Measurements from ENCODE around the gene SDCBP2. TPM values are rescaled to one million over a fixed set of nuclear protein-coding genes. Genes with fewer than 3 reads are reported as not detected.

SDCBP2 gene
- total and polyA plus RNA-seq, 9 donors = 0.92 to 34.7 (median 3.7) TPM

GRCh38 chr20:1274485-1275311 lies 54.2 kb downstream of the SDCBP2 start:
- no peak for DNase-seq
- Histone ChIP-seq H3K4me3 (no peak overlapping the region), H3K9me3 (no peaks in the 10 kb centered on the region), H3K27ac (no peak overlapping the region), H3K36me3 (no peaks in the 10 kb centered on the region), H3K27me3 (no peaks in the 10 kb centered on the region), H3K4me1 (ENCODE audit: insufficient read depth) (no peaks in the 10 kb centered on the region)
- TF ChIP-seq POLR2A (IDR thresholded peaks at IDR 0.05) (no peak), EP300 (IDR thresholded peaks at IDR 0.05) (no peak)
- TF ChIP-seq, protein P1, sequence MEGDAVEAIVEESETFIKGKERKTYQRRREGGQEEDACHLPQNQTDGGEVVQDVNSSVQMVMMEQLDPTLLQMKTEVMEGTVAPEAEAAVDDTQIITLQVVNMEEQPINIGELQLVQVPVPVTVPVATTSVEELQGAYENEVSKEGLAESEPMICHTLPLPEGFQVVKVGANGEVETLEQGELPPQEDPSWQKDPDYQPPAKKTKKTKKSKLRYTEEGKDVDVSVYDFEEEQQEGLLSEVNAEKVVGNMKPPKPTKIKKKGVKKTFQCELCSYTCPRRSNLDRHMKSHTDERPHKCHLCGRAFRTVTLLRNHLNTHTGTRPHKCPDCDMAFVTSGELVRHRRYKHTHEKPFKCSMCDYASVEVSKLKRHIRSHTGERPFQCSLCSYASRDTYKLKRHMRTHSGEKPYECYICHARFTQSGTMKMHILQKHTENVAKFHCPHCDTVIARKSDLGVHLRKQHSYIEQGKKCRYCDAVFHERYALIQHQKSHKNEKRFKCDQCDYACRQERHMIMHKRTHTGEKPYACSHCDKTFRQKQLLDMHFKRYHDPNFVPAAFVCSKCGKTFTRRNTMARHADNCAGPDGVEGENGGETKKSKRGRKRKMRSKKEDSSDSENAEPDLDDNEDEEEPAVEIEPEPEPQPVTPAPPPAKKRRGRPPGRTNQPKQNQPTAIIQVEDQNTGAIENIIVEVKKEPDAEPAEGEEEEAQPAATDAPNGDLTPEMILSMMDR (IDR thresholded peaks at IDR 0.05) = no peak
- 86 to 88% (median 87%) methylated on average over 14 of the region's 14 CpGs for WGBS, 3 donors
- intact Hi-C loops (cut with DNase I) = no loop called here

GRCh38 chr20:1273366-1273765 lies 55.6 kb downstream of the SDCBP2 start:
- no peaks in the 10 kb centered on the region for H3K4me1 ChIP-seq (ENCODE audit: insufficient read depth)
- no peaks in the 10 kb centered on the region for H3K27me3 ChIP-seq
- TF ChIP-seq, protein P1 (IDR thresholded peaks at IDR 0.05) = no peak
- TF ChIP-seq EP300 (IDR thresholded peaks at IDR 0.05) = no peak
- TF ChIP-seq POLR2A (IDR thresholded peaks at IDR 0.05) = no peak
- WGBS, 3 donors = 82 to 86% (median 86%) methylated on average over 2 of the region's 2 CpGs
- H3K9me3 ChIP-seq = no peaks in the 10 kb centered on the region
- no peak for DNase-seq
- H3K4me3 ChIP-seq = no peak overlapping the region
- H3K36me3 ChIP-seq = no peaks in the 10 kb centered on the region
- no peak overlapping the region for H3K27ac ChIP-seq
- intact Hi-C loops (cut with DNase I) = no loop called here

DNA sequence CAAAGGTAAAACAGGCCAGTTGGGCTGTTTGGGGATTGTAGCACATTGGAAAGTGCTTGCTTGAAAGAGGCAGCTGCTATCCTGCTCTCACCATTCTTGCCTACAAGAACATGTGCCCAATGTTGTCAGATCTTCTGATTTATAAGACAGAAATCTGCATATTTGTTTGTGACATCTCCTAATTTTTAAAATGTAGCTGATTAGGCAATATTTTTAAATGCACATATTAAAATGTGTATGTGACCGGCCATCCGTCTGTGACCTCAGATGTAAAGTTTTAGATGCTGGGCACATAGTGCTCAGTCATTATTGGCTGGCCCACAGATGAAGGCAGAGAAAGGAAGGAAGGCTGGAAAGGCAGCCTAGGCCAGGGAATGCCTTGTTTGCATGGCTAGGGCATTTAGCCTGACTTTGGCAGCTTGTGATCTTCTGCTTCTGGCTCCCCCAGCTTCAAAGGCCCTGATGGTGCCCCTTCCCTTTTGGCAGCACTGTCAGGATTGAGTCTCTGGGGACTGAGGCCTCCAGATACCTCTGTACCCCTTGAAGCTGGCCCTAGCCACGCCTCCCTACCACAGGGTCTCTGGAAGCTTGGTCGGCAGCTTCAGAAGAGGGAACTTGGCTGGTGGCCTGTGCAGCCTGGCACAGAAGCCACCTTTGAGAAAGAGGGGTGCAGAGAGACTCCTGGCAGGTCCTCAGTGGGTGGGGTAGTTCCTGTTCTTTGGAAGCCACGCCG lies 56.4 kb downstream of the SDCBP2 start:
- Histone ChIP-seq H3K9me3 (no peaks in the 10 kb centered on the region), H3K4me1 (ENCODE audit: insufficient read depth) (no peaks in the 10 kb centered on the region), H3K27ac (no peak overlapping the region), H3K4me3 (no peak overlapping the region), H3K27me3 (no peaks in the 10 kb centered on the region), H3K36me3 (no peaks in the 10 kb centered on the region)
- intact Hi-C loops (cut with DNase I) = no loop called here
- DNase-seq = no peak
- 76 to 82% (median 81%) methylated on average over 6 of the region's 6 CpGs for WGBS, 3 donors
- no peak for TF ChIP-seq EP300 (IDR thresholded peaks at IDR 0.05)
- no peak for TF ChIP-seq POLR2A (IDR thresholded peaks at IDR 0.05)
- TF ChIP-seq, protein P1 (IDR thresholded peaks at IDR 0.05) = no peak

- 94 to 95% (median 95%) methylated on average over 3 of the region's 3 CpGs for WGBS, 3 donors
- no peaks in the 10 kb centered on the region for H3K36me3 ChIP-seq
- no peaks in the 10 kb centered on the region for H3K27me3 ChIP-seq
- no peaks in the 10 kb centered on the region for H3K4me1 ChIP-seq (ENCODE audit: insufficient read depth)
- H3K4me3 ChIP-seq = no peak overlapping the region
- no peaks in the 10 kb centered on the region for H3K9me3 ChIP-seq
- no peak overlapping the region for H3K27ac ChIP-seq
- intact Hi-C loops (cut with DNase I) = no loop called here
- TF ChIP-seq POLR2A (IDR thresholded peaks at IDR 0.05) (no peak), EP300 (IDR thresholded peaks at IDR 0.05) (no peak)
- TF ChIP-seq, protein P1 (IDR thresholded peaks at IDR 0.05) = no peak
- DNase-seq = no peak
These were observed 59.1 kb downstream of the SDCBP2 start for GRCh38 chr20:1269850-1270249.

Measured in ovary (tissue), 9 donors.